DOHH2 (cell line): ENCODE data around the gene CNTNAP5.

ENCODE experiments used
- H3F3A ChIP-seq: fragments of 200-600 bp; sonication (generic), shearing (Covaris generic); 2 replicates; pipeline ENCODE4 v1.6.0; 2016; ENCODE audit warnings: antibody characterized with exemption, mild to moderate bottlenecking; ENCODE audit not compliant: control insufficient read depth, insufficient read depth
- H3K27ac ChIP-seq: fragments of 200-600 bp; sonication (generic); 2 replicates; pipeline ENCODE4 v1.5.1; 2014; ENCODE audit warnings: low read depth, mild to moderate bottlenecking, low read length, moderate library complexity
- H3K27me3 ChIP-seq: fragments of 200-600 bp; sonication (generic); 2 replicates; pipeline ENCODE4 v1.6.1; 2014; ENCODE audit warnings: mild to moderate bottlenecking, low read length, mixed read lengths; ENCODE audit not compliant: control insufficient read depth
- H3K36me3 ChIP-seq: fragments of 200-600 bp; sonication (generic); 2 replicates; pipeline ENCODE4 v1.6.1; 2014; ENCODE audit warnings: mild to moderate bottlenecking, low read length, moderate library complexity, mixed read lengths; ENCODE audit not compliant: control insufficient read depth
- H3K4me1 ChIP-seq: fragments of 200-600 bp; sonication (generic); 2 replicates; pipeline ENCODE4 v1.6.1; 2014; ENCODE audit warnings: mild to moderate bottlenecking, low read length, mixed read lengths; ENCODE audit not compliant: control insufficient read depth
- H3K4me2 ChIP-seq: fragments of 200-600 bp; sonication (generic); 2 replicates; pipeline ENCODE4 v1.6.0; 2014; ENCODE audit warnings: mild to moderate bottlenecking, low read length, moderate library complexity
- H3K4me3 ChIP-seq: fragments of 200-600 bp; sonication (generic); 2 replicates; pipeline ENCODE4 v1.5.1; 2014; ENCODE audit warnings: mild to moderate bottlenecking, low read length, mixed read lengths
- H3K79me2 ChIP-seq: fragments of 200-600 bp; sonication (generic); 2 replicates; pipeline ENCODE4 v1.6.1; 2014; ENCODE audit warnings: mild to moderate bottlenecking, low read length, mixed read lengths; ENCODE audit not compliant: control insufficient read depth
- H3K9me2 ChIP-seq: fragments of 200-600 bp; sonication (generic); replicated peaks from 2 replicates; pipeline ENCODE4 v1.6.1; 2014; ENCODE audit warnings: mild to moderate bottlenecking, low read length, mixed read lengths; ENCODE audit not compliant: control insufficient read depth
- H3K9me3 ChIP-seq: fragments of 200-600 bp; sonication (generic); 2 replicates; pipeline ENCODE4 v1.6.1; 2014; ENCODE audit warnings: antibody characterized with exemption, low read length, mixed read lengths; ENCODE audit not compliant: control insufficient read depth, insufficient read depth
- H4K20me1 ChIP-seq: fragments of 200-600 bp; sonication (generic); 2 replicates; pipeline ENCODE4 v1.6.0; 2014; ENCODE audit warnings: low read depth, mild to moderate bottlenecking, antibody characterized with exemption, low read length, moderate library complexity; ENCODE audit not compliant: control insufficient read depth, insufficient read depth
- EZH2phosphoT487 ChIP-seq: fragments of 200-600 bp; sonication (generic); IDR thresholded peaks from 2 replicates; pipeline ENCODE4 v1.6.1; 2017; ENCODE audit warnings: borderline replicate concordance, mild to moderate bottlenecking, antibody characterized with exemption, low read length, moderate library complexity, mixed read lengths
- TF ChIP-seq, protein P1 (sequence below): fragments of 200-600 bp; sonication (generic); IDR thresholded peaks from one replicate; pipeline ENCODE4 v1.5.1; 2014; ENCODE audit warnings: antibody characterized with exemption, mild to moderate bottlenecking, low read depth, low read length; ENCODE audit not compliant: poor library complexity, severe bottlenecking

Gene CNTNAP5

DNA sequence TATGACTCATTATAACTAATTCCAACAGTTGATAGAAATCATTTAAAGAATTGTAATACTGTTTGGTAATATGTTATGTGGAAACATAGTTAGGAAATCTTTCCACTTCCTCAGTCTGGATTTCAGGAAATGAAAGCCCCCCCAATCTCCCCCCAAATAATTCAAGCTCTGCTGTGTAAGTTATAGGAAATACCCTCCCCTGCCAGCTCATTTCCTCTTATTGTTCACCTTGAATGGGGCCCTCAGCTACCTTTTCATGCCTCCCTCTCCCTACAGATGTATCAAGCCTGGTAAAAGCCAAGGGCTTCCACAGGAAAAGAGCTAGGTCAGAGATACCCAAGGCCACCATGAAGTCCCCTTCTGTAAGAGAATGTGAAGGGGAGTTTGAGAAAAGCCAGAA is 155.5 kb downstream of the CNTNAP5 start:
- H3K9me2 ChIP-seq = no peaks in the 10 kb centered on the region
- no peak overlapping the region for H3K4me2 ChIP-seq
- no peaks in the 10 kb centered on the region for H3K27me3 ChIP-seq
- TF ChIP-seq EZH2phosphoT487 = no peak
- TF ChIP-seq, protein P1, sequence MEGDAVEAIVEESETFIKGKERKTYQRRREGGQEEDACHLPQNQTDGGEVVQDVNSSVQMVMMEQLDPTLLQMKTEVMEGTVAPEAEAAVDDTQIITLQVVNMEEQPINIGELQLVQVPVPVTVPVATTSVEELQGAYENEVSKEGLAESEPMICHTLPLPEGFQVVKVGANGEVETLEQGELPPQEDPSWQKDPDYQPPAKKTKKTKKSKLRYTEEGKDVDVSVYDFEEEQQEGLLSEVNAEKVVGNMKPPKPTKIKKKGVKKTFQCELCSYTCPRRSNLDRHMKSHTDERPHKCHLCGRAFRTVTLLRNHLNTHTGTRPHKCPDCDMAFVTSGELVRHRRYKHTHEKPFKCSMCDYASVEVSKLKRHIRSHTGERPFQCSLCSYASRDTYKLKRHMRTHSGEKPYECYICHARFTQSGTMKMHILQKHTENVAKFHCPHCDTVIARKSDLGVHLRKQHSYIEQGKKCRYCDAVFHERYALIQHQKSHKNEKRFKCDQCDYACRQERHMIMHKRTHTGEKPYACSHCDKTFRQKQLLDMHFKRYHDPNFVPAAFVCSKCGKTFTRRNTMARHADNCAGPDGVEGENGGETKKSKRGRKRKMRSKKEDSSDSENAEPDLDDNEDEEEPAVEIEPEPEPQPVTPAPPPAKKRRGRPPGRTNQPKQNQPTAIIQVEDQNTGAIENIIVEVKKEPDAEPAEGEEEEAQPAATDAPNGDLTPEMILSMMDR = no peak
- H3K27ac ChIP-seq = no peak overlapping the region
- no peaks in the 10 kb centered on the region for H3K36me3 ChIP-seq
- H4K20me1 ChIP-seq = no peaks in the 10 kb centered on the region
- H3K79me2 ChIP-seq = no peaks in the 10 kb centered on the region
- H3F3A ChIP-seq = no peaks in the 10 kb centered on the region
- H3K4me1 ChIP-seq = no peaks in the 10 kb centered on the region
- no peaks in the 10 kb centered on the region for H3K9me3 ChIP-seq
- no peak overlapping the region for H3K4me3 ChIP-seq

DNA sequence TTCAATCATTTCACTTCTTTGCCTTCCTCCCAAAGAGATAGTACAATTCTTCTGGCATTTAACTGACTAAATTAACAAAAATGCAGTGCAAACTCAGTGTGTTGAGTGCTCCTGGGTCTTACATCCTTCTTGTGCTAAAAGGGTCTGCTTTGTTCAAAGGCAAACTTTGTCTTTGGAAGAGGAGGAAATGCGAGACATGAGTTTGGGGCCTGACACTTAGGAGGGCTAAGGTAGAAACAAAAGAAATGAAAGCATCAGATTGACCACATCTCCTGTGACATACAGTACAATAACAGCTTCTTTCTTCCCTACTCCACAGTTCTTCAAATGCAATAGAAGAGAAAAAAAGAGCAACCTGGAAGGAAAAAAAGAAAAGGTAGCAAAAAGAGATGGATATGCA is 161.7 kb downstream of the CNTNAP5 start:
- Histone ChIP-seq H3K79me2 (no peaks in the 10 kb centered on the region), H3K4me1 (no peaks in the 10 kb centered on the region), H3K27me3 (no peaks in the 10 kb centered on the region), H3K36me3 (no peaks in the 10 kb centered on the region), H3K9me3 (no peaks in the 10 kb centered on the region), H3K27ac (no peak overlapping the region), H3K9me2 (no peaks in the 10 kb centered on the region), H3K4me3 (no peak overlapping the region), H3K4me2 (no peak overlapping the region), H3F3A (no peaks in the 10 kb centered on the region), H4K20me1 (no peaks in the 10 kb centered on the region)
- TF ChIP-seq, protein P1 = no peak
- no peak for TF ChIP-seq EZH2phosphoT487

DNA sequence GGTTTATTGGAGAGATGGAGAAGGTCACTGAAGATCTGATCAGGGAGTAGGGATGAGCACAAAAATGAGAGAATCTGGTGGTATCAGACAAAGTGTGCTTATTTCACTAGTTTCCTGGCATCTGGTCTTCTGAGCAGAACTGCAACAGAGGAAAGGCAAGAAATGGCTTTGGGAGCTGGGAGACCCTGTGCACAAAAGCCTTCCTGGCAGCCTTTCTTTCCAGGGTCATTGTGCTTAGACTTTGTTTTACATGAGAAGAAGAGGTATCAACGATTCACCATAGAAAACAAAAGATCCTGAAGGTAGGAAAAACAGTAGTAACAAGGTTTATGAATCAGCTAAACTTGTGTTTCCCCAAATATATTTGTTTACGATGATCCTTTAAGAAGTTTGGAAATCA is 162.9 kb downstream of the CNTNAP5 start:
- Histone ChIP-seq H3F3A (no peaks in the 10 kb centered on the region), H3K4me3 (no peak overlapping the region), H3K4me2 (no peak overlapping the region), H3K27ac (no peak overlapping the region), H3K36me3 (no peaks in the 10 kb centered on the region), H3K9me2 (no peaks in the 10 kb centered on the region), H3K79me2 (no peaks in the 10 kb centered on the region), H3K27me3 (no peaks in the 10 kb centered on the region), H3K4me1 (no peaks in the 10 kb centered on the region), H4K20me1 (no peaks in the 10 kb centered on the region), H3K9me3 (no peaks in the 10 kb centered on the region)
- TF ChIP-seq EZH2phosphoT487 = no peak
- TF ChIP-seq, protein P1 = no peak

DNA sequence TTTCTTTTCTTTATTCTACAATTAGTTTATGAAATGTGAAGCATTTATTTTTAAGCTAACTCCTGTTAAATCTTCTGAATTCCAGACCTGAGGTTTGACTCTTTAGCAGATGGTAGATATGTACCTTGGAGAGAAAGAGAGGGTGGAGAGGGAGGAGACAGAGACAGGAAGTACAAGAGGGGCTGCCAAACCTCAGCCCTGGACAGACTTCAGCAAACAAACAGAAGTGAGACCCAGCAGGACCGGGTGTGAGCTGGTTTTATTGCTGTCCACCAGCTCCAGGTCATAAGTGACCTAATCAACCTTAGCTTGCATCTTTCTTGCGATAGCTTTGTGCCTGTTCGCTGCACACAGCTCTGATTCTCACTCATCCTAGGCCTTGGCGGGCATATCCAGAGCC is 168.6 kb downstream of the CNTNAP5 start:
- no peaks in the 10 kb centered on the region for H3K9me3 ChIP-seq
- H3K36me3 ChIP-seq = no peaks in the 10 kb centered on the region
- no peak overlapping the region for H3K4me3 ChIP-seq
- H3K27ac ChIP-seq = no peak overlapping the region
- no peaks in the 10 kb centered on the region for H3F3A ChIP-seq
- no peaks in the 10 kb centered on the region for H3K27me3 ChIP-seq
- no peaks in the 10 kb centered on the region for H3K79me2 ChIP-seq
- no peak overlapping the region for H3K4me2 ChIP-seq
- no peaks in the 10 kb centered on the region for H4K20me1 ChIP-seq
- no peak for TF ChIP-seq EZH2phosphoT487
- TF ChIP-seq, protein P1 = no peak
- no peaks in the 10 kb centered on the region for H3K4me1 ChIP-seq
- H3K9me2 ChIP-seq = no peaks in the 10 kb centered on the region
